IMR-90 (cell line): ENCODE data around the gene TTLL12.

ENCODE experiments used
- FOS ChIP-seq: fragments of 150-350 bp; IDR thresholded peaks from 2 replicates; pipeline ENCODE4 v1.6.1; 2016; ENCODE audit warnings: low read depth, low read length
- POLR2A ChIP-seq: IDR thresholded peaks from 2 replicates; pipeline ENCODE4 v1.6.1; 2012; ENCODE audit warnings: mild to moderate bottlenecking, low read depth, low read length
- RAD21 ChIP-seq: IDR thresholded peaks from 2 replicates; pipeline ENCODE4 v1.6.1; 2012; ENCODE audit warnings: low read length, improper control_type of control experiment
- TF ChIP-seq, protein P1 (sequence below): conservative IDR thresholded peaks from 2 replicates; pipeline ENCODE4 v1.5.1; 2012; ENCODE audit warnings: mild to moderate bottlenecking, low read depth, low read length, improper control_type of control experiment
- TF ChIP-seq, protein P2 (sequence below): fragments of 150-350 bp; IDR thresholded peaks from 2 replicates; pipeline ENCODE4 v1.6.1; 2017; ENCODE audit warnings: mild to moderate bottlenecking, antibody characterized with exemption, low read length, low read depth

DNA sequence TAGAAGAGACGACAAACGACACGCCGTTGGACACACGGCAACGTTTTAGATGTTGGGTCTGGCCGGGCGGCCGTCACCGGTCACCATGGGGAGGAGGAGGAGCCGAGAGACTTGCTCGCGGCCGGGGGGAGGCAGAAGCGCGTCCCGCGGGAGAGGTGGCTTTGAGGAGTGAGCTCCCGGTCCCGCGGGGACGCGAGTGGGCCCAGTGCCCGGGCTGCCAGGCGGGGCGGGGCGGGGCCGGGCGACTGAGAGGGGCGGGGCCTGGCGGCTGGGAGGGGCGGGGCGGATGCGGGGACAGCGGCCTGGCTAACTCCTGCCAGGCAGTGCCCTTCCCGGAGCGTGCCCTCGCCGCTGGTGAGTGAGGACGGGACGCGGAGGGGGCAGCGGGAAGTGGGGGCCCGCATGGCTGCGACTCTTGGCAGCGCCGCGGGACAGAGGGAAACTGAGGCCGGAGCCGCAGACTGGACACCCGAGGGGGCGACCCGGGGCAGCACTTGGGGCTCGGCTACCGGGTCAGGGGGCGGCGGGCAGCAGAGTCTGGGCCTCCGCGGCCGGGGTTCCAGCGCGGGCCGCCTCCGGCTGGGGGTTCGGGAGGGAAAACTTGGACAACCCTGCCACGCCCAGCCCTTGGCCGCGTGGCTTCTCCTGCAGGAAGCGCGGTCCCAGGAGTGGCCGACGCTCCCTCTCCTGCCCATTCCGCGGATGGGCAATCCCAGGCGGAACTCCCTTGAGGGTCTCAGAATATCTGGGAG lies 35.5 kb downstream of the TTLL12 start, which contains the start of gene TSPO:
- TF ChIP-seq, protein P1, sequence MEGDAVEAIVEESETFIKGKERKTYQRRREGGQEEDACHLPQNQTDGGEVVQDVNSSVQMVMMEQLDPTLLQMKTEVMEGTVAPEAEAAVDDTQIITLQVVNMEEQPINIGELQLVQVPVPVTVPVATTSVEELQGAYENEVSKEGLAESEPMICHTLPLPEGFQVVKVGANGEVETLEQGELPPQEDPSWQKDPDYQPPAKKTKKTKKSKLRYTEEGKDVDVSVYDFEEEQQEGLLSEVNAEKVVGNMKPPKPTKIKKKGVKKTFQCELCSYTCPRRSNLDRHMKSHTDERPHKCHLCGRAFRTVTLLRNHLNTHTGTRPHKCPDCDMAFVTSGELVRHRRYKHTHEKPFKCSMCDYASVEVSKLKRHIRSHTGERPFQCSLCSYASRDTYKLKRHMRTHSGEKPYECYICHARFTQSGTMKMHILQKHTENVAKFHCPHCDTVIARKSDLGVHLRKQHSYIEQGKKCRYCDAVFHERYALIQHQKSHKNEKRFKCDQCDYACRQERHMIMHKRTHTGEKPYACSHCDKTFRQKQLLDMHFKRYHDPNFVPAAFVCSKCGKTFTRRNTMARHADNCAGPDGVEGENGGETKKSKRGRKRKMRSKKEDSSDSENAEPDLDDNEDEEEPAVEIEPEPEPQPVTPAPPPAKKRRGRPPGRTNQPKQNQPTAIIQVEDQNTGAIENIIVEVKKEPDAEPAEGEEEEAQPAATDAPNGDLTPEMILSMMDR, result no peak
- TF ChIP-seq POLR2A, result no peak
- TF ChIP-seq, protein P2, sequence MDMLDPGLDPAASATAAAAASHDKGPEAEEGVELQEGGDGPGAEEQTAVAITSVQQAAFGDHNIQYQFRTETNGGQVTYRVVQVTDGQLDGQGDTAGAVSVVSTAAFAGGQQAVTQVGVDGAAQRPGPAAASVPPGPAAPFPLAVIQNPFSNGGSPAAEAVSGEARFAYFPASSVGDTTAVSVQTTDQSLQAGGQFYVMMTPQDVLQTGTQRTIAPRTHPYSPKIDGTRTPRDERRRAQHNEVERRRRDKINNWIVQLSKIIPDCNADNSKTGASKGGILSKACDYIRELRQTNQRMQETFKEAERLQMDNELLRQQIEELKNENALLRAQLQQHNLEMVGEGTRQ, result no peak
- TF ChIP-seq FOS, result no peak
- no peak for TF ChIP-seq RAD21
